Breast epithelium (tissue), 3 donors: ENCODE measurements around the gene FLAD1.

Experiments used
- POLR2A ChIP-seq: fragments of 450-650 bp; IDR thresholded peaks from one replicate; pipeline ENCODE4 v1.6.1; 2016; ENCODE audit warnings: antibody characterized with exemption, mild to moderate bottlenecking, moderate library complexity
- POLR2AphosphoS5 ChIP-seq, 3 donors: sonication (generic); formaldehyde crosslinking; IDR thresholded peaks; one replicate each; pipeline ENCODE4 v1.6.1; 2017; ENCODE audit warnings: antibody characterized with exemption in 3 of 3
- TF ChIP-seq, protein P1 (sequence below), 3 donors: fragments of 450-650 bp; IDR thresholded peaks; one replicate each; pipeline ENCODE4 v1.5.1; 2016 to 2017; ENCODE audit warnings: antibody characterized with exemption in 3 of 3, mild to moderate bottlenecking in 3 of 3, moderate library complexity in 3 of 3

DNA sequence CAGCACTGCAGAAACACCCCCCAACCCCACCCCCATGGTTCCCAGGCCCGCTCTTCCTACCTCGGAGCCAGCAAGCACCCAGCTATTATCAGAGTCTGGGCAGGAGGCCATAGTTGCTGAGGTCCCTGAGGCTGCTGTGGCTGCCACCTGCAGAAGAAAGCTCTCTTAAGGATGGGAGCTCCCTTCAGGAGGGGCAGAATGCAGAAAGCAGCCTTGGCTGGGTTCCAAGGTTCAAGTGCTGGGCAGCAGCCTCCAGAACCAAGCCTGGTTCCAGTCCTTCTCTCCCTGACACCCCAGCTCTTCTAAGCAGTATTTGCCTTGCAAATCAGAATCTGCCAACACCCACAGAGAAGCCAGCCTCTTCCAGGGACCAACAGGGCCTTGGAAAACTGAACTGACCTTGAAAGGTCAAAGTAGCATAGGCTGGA, 29.5 kb upstream of the FLAD1 start:
- TF ChIP-seq POLR2A (no peak), POLR2AphosphoS5 (IDR thresholded peaks at IDR 0.05) (no peak)
- TF ChIP-seq, protein P1, sequence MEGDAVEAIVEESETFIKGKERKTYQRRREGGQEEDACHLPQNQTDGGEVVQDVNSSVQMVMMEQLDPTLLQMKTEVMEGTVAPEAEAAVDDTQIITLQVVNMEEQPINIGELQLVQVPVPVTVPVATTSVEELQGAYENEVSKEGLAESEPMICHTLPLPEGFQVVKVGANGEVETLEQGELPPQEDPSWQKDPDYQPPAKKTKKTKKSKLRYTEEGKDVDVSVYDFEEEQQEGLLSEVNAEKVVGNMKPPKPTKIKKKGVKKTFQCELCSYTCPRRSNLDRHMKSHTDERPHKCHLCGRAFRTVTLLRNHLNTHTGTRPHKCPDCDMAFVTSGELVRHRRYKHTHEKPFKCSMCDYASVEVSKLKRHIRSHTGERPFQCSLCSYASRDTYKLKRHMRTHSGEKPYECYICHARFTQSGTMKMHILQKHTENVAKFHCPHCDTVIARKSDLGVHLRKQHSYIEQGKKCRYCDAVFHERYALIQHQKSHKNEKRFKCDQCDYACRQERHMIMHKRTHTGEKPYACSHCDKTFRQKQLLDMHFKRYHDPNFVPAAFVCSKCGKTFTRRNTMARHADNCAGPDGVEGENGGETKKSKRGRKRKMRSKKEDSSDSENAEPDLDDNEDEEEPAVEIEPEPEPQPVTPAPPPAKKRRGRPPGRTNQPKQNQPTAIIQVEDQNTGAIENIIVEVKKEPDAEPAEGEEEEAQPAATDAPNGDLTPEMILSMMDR (IDR thresholded peaks at IDR 0.05), result no peak
